OCI-LY7 (cell line): Measurements from ENCODE around the gene ZFYVE28. TPM values are rescaled to one million over a fixed set of nuclear protein-coding genes. Genes with fewer than 3 reads are reported as not detected.

Source experiments
- BruUV-seq: library from RNA; stranded (reverse); fragments of 400-500 nt; replicated peaks from 2 replicates; lab custom pipeline; 2021; lab: Mats Ljungman, UMichigan
- CTCF ChIA-PET: fragments of 300-600 bp; sonication (Branson Sonifier 250); formaldehyde crosslinking; loops from one replicate; lab custom pipeline; 2022; ENCODE audit warnings: antibody characterized with exemption; ENCODE audit not compliant: unreplicated experiment; lab: Charles Lee
- POLR2A ChIA-PET: fragments of 300-600 bp; sonication (Branson Sonifier 250); formaldehyde crosslinking; loops from one replicate; lab custom pipeline; 2022; ENCODE audit warnings: antibody characterized with exemption; lab: Charles Lee
- DNase-seq: peaks from one replicate; pipeline ENCODE4 v3.0.0-alpha.2; 2015; ENCODE audit warnings: low spot score
- H2AFZ ChIP-seq: fragments of 200-600 bp; sonication (generic), shearing (Covaris generic); 2 replicates; pipeline ENCODE4 v1.6.1; 2014; ENCODE audit warnings: mild to moderate bottlenecking, antibody characterized with exemption, low read length, moderate library complexity
- H3K27ac ChIP-seq: fragments of 200-600 bp; sonication (generic); 2 replicates; pipeline ENCODE4 v1.5.1; 2014; ENCODE audit warnings: mixed run types, low read depth, mild to moderate bottlenecking, moderate library complexity, low read length, inconsistent platforms; ENCODE audit not compliant: poor library complexity, severe bottlenecking
- H3K36me3 ChIP-seq: fragments of 200-600 bp; sonication (generic); 2 replicates; pipeline ENCODE4 v1.6.1; 2014; ENCODE audit warnings: mild to moderate bottlenecking, antibody characterized with exemption, low read length, moderate library complexity, mixed read lengths; ENCODE audit not compliant: insufficient read depth
- H3K4me1 ChIP-seq: fragments of 200-600 bp; sonication (generic); 2 replicates; pipeline ENCODE4 v1.5.1; 2014; ENCODE audit warnings: mild to moderate bottlenecking, low read length; ENCODE audit not compliant: insufficient read depth, poor library complexity, severe bottlenecking
- H3K4me2 ChIP-seq: fragments of 200-600 bp; sonication (generic); 2 replicates; pipeline ENCODE4 v1.6.1; 2014; ENCODE audit warnings: mild to moderate bottlenecking, low read length
- H3K4me3 ChIP-seq: fragments of 200-600 bp; sonication (generic); 2 replicates; pipeline ENCODE4 v1.5.1; 2014; ENCODE audit warnings: mild to moderate bottlenecking, low read depth, low read length; ENCODE audit not compliant: poor library complexity, severe bottlenecking
- H3K79me2 ChIP-seq: fragments of 200-600 bp; sonication (generic); 2 replicates; pipeline ENCODE4 v1.6.1; 2016; ENCODE audit warnings: low read depth, mild to moderate bottlenecking, low read length, moderate library complexity, mixed read lengths; ENCODE audit not compliant: insufficient read depth
- H3K9me2 ChIP-seq: fragments of 200-600 bp; sonication (generic); 2 replicates; pipeline ENCODE4 v1.6.1; 2016; ENCODE audit warnings: mild to moderate bottlenecking, low read length, mixed read lengths; ENCODE audit not compliant: insufficient read depth
- H3K9me3 ChIP-seq: fragments of 200-600 bp; sonication (generic); 2 replicates; pipeline ENCODE4 v1.6.1; 2014; ENCODE audit warnings: mild to moderate bottlenecking, mixed run types, low read length, mixed read lengths
- H4K20me1 ChIP-seq: fragments of 200-600 bp; sonication (generic); 2 replicates; pipeline ENCODE4 v1.6.1; 2014; ENCODE audit warnings: mild to moderate bottlenecking, antibody characterized with exemption, low read length, moderate library complexity, mixed read lengths; ENCODE audit not compliant: insufficient read depth
- EZH2phosphoT487 ChIP-seq: fragments of 200-600 bp; sonication (generic); IDR thresholded peaks from 2 replicates; pipeline ENCODE4 v1.6.1; 2018; ENCODE audit warnings: low read depth, borderline replicate concordance, mild to moderate bottlenecking, mixed run types, antibody characterized with exemption, low read length, moderate library complexity, mixed read lengths
- intact Hi-C: fragments of 100-400 bp; cut with micrococcal nuclease; formaldehyde crosslinking; loops from one replicate; pipeline ENCODE4 v1.10.0; 2022; ENCODE audit not compliant: unreplicated experiment
- total RNA-seq, 2 experiments: library from RNA; depleted of rRNA in 1 of 2; stranded (reverse); fragments of >200 nt in 1 of 2; shearing (Covaris generic) in 1 of 2; gene quantifications; 2 replicates each; pipeline ENCODE4 v1.2.3, GENCODE V29; 2014 to 2022
- TF ChIP-seq, protein P1 (sequence below): fragments of 200-600 bp; sonication (generic); conservative IDR thresholded peaks from 2 replicates; pipeline ENCODE4 v1.5.1; 2014; ENCODE audit warnings: mild to moderate bottlenecking, antibody characterized with exemption, low read length, moderate library complexity, mixed read lengths

Gene ZFYVE28
- total RNA-seq, 2 experiments from 2014 or later, result 0.32 TPM; not detected in 1

DNA sequence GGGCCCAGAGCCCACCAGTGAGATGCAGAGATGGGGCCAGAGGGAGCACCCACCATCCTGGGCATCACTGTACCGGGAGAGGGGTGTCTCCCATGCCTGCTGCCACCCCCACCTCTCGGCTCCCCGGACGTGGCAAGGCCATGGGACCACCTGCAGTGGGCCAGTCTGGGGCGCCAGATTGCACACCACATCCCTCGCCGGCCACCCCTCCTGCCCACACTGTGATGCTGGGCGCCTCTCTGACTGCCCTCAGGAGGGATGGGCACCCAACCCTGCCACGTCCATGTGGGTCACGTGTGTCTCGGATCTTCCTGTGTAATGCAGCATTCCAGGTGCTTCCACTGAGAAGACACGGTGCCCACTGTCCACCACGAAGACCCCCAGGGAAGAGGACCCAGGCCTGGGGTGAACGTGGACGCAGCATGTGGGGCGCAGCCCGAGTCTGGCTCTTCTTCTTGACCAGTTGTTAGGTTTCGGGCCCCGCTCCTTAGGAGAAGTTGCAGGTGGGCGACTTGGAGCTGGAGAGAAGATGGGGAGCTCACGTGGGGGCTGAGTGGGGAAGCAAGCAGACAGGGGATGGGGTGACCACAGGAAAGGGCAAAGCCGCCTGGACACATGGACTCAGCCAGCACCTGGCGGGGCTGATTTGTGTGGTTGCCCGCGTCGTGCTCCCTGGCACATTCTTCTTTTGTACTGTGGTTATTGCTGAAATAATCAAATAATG is 47.7 kb downstream of the ZFYVE28 start:
- no peak overlapping the region for H2AFZ ChIP-seq
- CTCF ChIA-PET, result no interaction called here
- POLR2A ChIA-PET, result no interaction called here
- no peak for TF ChIP-seq EZH2phosphoT487
- TF ChIP-seq, protein P1, sequence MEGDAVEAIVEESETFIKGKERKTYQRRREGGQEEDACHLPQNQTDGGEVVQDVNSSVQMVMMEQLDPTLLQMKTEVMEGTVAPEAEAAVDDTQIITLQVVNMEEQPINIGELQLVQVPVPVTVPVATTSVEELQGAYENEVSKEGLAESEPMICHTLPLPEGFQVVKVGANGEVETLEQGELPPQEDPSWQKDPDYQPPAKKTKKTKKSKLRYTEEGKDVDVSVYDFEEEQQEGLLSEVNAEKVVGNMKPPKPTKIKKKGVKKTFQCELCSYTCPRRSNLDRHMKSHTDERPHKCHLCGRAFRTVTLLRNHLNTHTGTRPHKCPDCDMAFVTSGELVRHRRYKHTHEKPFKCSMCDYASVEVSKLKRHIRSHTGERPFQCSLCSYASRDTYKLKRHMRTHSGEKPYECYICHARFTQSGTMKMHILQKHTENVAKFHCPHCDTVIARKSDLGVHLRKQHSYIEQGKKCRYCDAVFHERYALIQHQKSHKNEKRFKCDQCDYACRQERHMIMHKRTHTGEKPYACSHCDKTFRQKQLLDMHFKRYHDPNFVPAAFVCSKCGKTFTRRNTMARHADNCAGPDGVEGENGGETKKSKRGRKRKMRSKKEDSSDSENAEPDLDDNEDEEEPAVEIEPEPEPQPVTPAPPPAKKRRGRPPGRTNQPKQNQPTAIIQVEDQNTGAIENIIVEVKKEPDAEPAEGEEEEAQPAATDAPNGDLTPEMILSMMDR, result no peak
- 0 out of 2 replicates have a peak, but pooled peaks cover 6% of the 10 kb centered on the region for H3K9me3 ChIP-seq
- H3K4me2 ChIP-seq, result no peak overlapping the region
- BruUV-seq, result no TSS peak
- no peaks in the 10 kb centered on the region for H3K4me1 ChIP-seq
- no peak for DNase-seq
- no peaks in the 10 kb centered on the region for H3K36me3 ChIP-seq
- H3K4me3 ChIP-seq, result no peak overlapping the region
- no peaks in the 10 kb centered on the region for H3K9me2 ChIP-seq
- no peak overlapping the region for H3K27ac ChIP-seq
- H3K79me2 ChIP-seq, result no peaks in the 10 kb centered on the region
- intact Hi-C loops, result no loop called here
- no peaks in the 10 kb centered on the region for H4K20me1 ChIP-seq

DNA sequence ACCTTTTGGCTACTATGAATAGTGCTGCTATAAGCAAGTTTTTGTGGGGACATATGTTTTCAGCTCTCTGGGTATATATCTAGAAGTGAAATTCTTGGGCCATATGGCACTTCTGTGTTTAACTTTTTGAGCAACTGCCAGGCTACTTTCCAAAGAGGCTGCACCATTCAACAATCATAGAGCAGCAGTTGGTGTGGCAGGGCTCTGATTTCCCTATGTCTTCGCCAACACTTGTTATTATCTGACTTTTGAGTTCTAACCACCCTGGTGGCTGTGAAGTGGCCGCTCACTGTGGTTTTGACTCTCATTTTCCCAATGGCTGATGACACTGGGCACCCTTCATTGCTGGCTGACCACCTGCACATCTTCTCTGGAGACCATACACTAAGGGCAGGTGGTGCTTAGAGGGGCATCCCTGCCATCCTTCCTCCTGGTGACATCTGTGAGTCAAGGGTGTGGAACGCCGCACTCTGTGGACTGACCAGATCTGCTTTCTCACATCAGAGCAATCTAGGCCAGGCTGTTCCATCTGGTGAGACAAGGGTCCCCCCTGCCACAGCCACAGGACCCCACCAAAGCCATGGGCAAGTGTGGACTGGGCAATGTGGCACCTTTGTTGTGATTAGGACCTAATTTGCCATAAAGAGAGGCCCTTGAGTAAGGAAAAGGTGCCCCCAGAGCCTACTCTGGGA is 49.6 kb downstream of the ZFYVE28 start:
- Histone ChIP-seq H3K79me2 (no peaks in the 10 kb centered on the region), H3K4me3 (no peak overlapping the region), H3K27ac (no peak overlapping the region), H3K36me3 (no peaks in the 10 kb centered on the region), H3K4me1 (no peaks in the 10 kb centered on the region), H2AFZ (no peak overlapping the region), H3K9me2 (no peaks in the 10 kb centered on the region), H4K20me1 (no peaks in the 10 kb centered on the region), H3K9me3 (0 out of 2 replicates have a peak, but pooled peaks cover 6% of the 10 kb centered on the region), H3K4me2 (no peak overlapping the region)
- TF ChIP-seq, protein P1, result no peak
- TF ChIP-seq EZH2phosphoT487, result no peak
- POLR2A ChIA-PET, result interaction anchor here (0.6 kb wide), 1 partner anchor 10 kb away, joined by 3 read pairs; no protein-coding TSS in a partner anchor
- intact Hi-C loops, result no loop called here
- CTCF ChIA-PET, result no interaction called here
- no TSS peak for BruUV-seq
- no peak for DNase-seq

DNA sequence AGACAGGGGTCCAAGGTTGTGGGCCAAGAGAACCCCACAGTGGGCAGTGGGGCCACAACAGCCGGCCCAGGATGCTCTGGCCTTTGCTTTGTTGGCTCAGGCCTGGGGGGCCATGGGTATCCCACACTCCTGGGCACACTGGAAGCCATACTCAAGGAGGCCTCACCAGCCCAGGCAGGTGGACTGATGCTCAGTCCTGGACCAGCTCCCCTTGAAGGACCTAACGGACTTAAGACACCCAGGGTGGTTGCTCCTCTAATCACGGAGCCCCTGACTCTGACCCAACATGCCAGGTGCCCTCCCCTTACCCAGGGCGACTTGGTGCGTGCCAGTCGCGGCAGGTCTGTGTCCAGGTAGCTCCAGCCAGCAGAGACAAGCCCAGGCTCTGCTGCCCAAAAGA is 50.8 kb downstream of the ZFYVE28 start:
- intact Hi-C loops, result no loop called here
- ChIA-PET CTCF (no interaction called here), POLR2A (no interaction called here)
- 0 out of 2 replicates have a peak, but pooled peaks cover 6% of the 10 kb centered on the region for H3K9me3 ChIP-seq
- H4K20me1 ChIP-seq, result no peaks in the 10 kb centered on the region
- BruUV-seq, result no TSS peak
- no peak overlapping the region for H3K4me3 ChIP-seq
- H3K79me2 ChIP-seq, result no peaks in the 10 kb centered on the region
- H3K4me1 ChIP-seq, result no peaks in the 10 kb centered on the region
- H3K27ac ChIP-seq, result no peak overlapping the region
- no peak for DNase-seq
- TF ChIP-seq EZH2phosphoT487, result no peak
- TF ChIP-seq, protein P1, result no peak
- H2AFZ ChIP-seq, result no peak overlapping the region
- H3K4me2 ChIP-seq, result no peak overlapping the region
- H3K9me2 ChIP-seq, result no peaks in the 10 kb centered on the region
- H3K36me3 ChIP-seq, result no peaks in the 10 kb centered on the region
